Muscle layer of colon (tissue), 2 donors: ENCODE results near the gene ADCK1.
"Not testable (repeated sequence)": the region's sequence is repeated elsewhere in the genome, so short reads cannot be mapped to it uniquely, and the experiment has no call there.

Source experiments
- H3K27ac ChIP-seq: one replicate; pipeline ENCODE4 v1.7.0; 2013; ENCODE audit warnings: low read depth, mild to moderate bottlenecking, low read length, moderate library complexity
- H3K27me3 ChIP-seq, 2 donors: one replicate each; pipeline ENCODE4 v1.7.0; 2013; ENCODE audit warnings: low read length in 2 of 2, mild to moderate bottlenecking in 2 of 2; ENCODE audit not compliant: insufficient read depth in 2 of 2, control insufficient read depth in 1 of 2
- H3K36me3 ChIP-seq: one replicate; pipeline ENCODE4 v1.7.0; 2013; ENCODE audit warnings: mild to moderate bottlenecking, low read length; ENCODE audit not compliant: insufficient read depth
- H3K4me1 ChIP-seq: one replicate; pipeline ENCODE4 v1.7.0; 2013; ENCODE audit warnings: mild to moderate bottlenecking, low read length; ENCODE audit not compliant: insufficient read depth
- H3K4me3 ChIP-seq, 2 donors: one replicate each; pipeline ENCODE4 v1.7.0; 2013; ENCODE audit warnings: low read length in 2 of 2, low read depth in 1 of 2, mild to moderate bottlenecking in 1 of 2, moderate library complexity in 1 of 2
- H3K9ac ChIP-seq: one replicate; pipeline ENCODE4 v1.7.0; 2013; ENCODE audit warnings: low read length
- H3K9me3 ChIP-seq: one replicate; pipeline ENCODE4 v1.7.0; 2013; ENCODE audit warnings: mild to moderate bottlenecking, low read length
- donor health status: abdominal sarcoma.
- donor health status: Adenocarcinoma of cecum.

Gene ADCK1

DNA sequence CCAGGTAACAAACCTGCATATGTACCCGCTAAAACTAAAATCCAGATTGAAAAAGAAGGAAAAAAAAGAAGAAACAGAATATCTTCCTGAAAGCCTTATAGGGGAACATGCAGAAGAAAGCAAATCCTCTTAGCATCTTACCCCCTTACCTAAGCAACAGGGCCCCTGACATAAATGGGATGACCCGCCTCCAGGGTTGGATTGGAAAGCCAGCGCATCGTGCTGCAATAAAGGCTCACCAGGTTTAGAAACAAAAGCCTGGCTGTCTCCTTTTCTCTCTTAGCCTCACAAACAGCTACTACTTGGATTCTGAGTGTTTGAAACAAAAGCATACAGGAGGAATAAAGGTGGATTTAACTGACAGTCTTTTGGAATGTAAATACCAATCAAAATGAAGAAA, 13.8 kb upstream of the ADCK1 start:
- H3K9me3 ChIP-seq, result no peaks in the 10 kb centered on the region
- H3K27ac ChIP-seq, result no peak overlapping the region
- H3K9ac ChIP-seq, result no peak overlapping the region
- no peaks in the 10 kb centered on the region for H3K36me3 ChIP-seq
- no peaks in the 10 kb centered on the region for H3K27me3 ChIP-seq
- H3K4me3 ChIP-seq, result no peak overlapping the region
- no peaks in the 10 kb centered on the region for H3K4me1 ChIP-seq

DNA sequence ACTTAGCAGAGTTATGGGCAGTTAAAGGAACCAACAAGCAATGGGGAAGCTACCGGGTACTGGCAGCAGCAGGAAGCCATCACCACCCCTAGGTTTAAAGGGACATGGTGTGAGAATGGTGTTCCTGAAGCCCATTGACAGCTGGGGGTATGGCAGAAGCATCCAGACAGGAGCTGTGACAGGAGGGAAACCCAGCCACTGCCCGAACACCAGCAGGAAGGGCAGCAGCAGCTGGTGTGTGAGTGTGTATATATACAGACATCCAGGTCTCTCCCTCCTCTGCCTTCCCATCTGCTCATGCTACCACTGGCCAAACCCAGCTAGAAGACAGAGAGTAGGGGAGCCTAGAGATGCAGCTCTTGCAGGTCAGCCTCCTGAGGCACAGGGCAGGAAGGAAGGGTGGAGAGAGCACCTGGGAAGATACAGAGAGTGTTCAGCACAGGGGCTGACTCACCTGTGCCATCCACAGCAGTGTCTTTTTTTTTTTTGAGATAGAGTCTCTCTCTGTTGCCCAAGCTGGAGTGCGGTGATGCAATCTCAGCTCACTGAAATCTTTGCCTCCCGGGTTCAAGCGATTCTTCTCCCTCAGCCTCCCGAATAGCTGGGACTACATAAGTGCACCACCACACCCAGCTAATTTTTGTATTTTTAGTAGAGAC, 9.2 kb upstream of the ADCK1 start:
- Histone ChIP-seq H3K9ac (no peak overlapping the region), H3K27ac (no peak overlapping the region), H3K4me3 (no peak overlapping the region)

DNA sequence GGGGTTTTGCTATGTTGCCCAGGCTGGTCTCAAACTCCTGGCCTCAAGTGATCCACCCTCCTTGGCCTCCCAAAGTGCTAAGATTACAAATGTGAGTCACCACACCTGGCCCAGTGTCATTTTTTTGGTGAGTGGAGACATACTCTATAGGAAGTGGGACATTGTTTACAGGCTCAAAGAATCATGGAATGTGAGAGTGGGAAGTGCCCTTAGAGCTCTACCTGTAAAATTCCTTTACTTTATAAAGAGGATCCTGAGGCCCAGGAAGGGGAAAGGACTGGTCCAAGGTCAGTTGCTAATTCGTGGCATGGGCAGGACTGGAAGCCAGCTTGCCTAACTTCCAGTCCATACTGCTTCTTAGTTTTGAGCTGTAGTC, 8.7 kb upstream of the ADCK1 start:
- Histone ChIP-seq H3K9me3 (no peaks in the 10 kb centered on the region), H3K4me3 (no peak overlapping the region), H3K27me3 (no peaks in the 10 kb centered on the region)

More for the DNA sequence above, 9.2 kb upstream of the ADCK1 start:
- Histone ChIP-seq H3K9me3 (no peaks in the 10 kb centered on the region), H3K27me3 (no peaks in the 10 kb centered on the region), H3K36me3 (no peaks in the 10 kb centered on the region), H3K4me1 (no peaks in the 10 kb centered on the region)

DNA sequence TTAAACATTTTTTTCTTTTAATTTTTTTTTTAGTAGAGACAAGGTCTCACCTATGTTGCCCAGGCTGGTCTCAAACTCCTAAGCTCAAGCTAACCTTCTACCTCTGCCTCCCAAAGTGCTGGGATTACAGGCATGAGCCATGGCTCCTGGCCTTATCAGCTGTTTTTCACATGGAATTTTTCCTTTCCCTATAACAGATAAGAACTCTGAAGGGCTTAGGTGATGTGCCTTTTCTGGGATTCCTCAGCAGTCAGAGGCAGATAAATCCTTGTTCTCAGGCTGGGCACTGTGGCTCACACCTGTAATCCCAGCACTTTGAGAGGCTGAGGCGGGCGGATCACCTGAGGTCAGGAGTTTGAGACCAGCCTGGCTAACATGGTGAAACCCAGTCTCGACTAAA, 6.7 kb upstream of the ADCK1 start:
- not testable (repeated sequence) for H3K4me1 ChIP-seq

More for the DNA sequence above, 8.7 kb upstream of the ADCK1 start:
- Histone ChIP-seq H3K4me1 (no peaks in the 10 kb centered on the region), H3K27ac (no peak overlapping the region), H3K9ac (no peak overlapping the region), H3K36me3 (no peaks in the 10 kb centered on the region)

DNA sequence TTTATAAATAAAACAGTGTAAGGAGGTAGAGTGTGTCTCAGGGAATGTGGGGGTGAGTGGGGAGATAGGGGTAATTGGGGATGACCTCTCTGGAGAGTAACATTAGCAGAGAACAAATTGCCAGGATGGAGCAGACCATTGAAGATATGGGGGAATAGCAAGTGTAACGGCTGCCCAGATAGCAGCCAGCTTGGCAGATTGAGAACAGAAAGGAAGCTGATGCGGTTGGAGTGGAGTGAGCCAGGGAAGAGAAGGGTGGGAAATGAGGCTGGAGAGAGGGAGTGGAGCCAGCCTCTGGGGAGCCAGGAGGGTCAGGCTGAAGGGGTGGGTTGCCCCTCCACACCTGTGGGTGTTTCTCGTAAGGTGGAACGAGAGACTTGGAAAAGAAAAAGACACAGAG, 5.6 kb upstream of the ADCK1 start:
- Histone ChIP-seq H3K4me1 (no peaks in the 10 kb centered on the region), H3K4me3 (no peak overlapping the region), H3K9ac (no peak overlapping the region), H3K36me3 (no peaks in the 10 kb centered on the region), H3K27me3 (no peaks in the 10 kb centered on the region), H3K9me3 (no peaks in the 10 kb centered on the region), H3K27ac (no peak overlapping the region)

More for the DNA sequence above, 6.7 kb upstream of the ADCK1 start:
- H3K36me3 ChIP-seq, H3K9me3 ChIP-seq, H3K4me3 ChIP-seq, H3K9ac ChIP-seq, H3K27me3 ChIP-seq, H3K27ac ChIP-seq: not testable (repeated sequence)

DNA sequence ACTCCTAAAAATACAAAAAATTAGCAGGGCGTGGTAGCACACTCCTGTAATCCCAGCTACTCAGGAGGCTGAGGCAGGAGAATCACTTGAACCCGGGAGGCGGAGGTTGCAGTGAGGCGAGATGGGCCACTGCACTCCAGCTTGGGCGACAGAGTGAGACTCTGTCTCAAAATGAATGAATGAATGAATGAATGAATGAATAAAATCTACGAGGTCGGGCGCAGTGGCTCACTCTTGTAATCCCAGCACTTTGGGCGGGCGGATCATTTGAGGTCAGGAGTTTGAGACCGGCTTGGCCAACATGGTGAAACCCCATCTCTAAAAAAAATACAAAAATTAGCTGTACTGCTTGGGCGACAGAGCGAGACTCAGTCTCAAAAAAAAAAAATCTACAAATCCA, 453 bp upstream of the ADCK1 start:
- not testable (repeated sequence) for H3K36me3 ChIP-seq, H3K4me1 ChIP-seq, H3K9ac ChIP-seq, H3K27me3 ChIP-seq, H3K9me3 ChIP-seq
- H3K4me3 ChIP-seq, result peak overlapping the region; percentile 80 to 93
- H3K27ac ChIP-seq, result peak overlapping the region; percentile 63

DNA sequence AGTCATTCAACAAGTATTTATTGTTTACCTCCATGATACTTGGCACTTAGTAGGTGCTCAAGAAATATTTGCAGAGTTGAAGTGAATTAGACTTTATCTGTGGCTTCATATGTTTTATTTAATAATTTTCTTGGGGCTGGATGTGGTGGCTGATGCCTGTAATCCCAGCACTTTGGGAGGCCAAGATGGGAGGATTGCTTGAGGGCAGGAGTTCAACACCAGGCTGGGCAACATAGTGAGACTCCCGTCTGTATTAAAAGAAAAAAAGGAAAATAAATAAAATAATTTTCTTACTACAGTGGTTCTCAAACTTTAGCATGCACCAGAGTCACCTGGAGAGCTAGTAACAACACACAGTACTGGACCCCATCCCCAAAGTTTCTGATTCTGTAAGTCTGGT, 905 bp downstream of the ADCK1 start:
- no peak overlapping the region for H3K27ac ChIP-seq
- H3K27me3 ChIP-seq, result no peaks in the 10 kb centered on the region
- no peaks in the 10 kb centered on the region for H3K9me3 ChIP-seq
- no peaks in the 10 kb centered on the region for H3K36me3 ChIP-seq
- H3K4me3 ChIP-seq, result peak overlapping the region in 1 of 2 donors; percentile 80
- H3K9ac ChIP-seq, result peak overlapping the region; percentile 39
- no peaks in the 10 kb centered on the region for H3K4me1 ChIP-seq

DNA sequence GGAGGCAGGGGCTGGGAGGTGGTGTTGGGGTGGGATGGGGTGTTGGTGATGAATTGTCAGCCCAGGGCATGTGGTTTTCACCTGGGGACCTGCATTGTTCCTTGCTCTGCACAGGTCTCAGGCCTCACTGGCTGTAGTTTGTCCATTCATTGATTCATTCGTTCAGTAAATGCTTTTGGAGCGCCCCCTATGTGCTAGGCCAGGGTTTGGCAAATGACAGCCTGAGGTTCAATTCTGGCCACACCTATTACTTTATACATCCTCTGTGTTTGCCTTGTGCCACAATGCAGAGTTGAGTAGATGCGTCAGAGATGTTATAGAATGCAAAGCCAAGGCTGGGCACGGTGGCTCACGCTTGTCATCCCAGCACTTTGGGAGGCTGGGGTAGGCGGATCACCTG, 4.7 kb downstream of the ADCK1 start:
- Histone ChIP-seq H3K27ac (no peak overlapping the region), H3K9ac (no peak overlapping the region), H3K36me3 (no peaks in the 10 kb centered on the region), H3K27me3 (no peaks in the 10 kb centered on the region), H3K4me1 (no peaks in the 10 kb centered on the region), H3K9me3 (no peaks in the 10 kb centered on the region), H3K4me3 (no peak overlapping the region)

DNA sequence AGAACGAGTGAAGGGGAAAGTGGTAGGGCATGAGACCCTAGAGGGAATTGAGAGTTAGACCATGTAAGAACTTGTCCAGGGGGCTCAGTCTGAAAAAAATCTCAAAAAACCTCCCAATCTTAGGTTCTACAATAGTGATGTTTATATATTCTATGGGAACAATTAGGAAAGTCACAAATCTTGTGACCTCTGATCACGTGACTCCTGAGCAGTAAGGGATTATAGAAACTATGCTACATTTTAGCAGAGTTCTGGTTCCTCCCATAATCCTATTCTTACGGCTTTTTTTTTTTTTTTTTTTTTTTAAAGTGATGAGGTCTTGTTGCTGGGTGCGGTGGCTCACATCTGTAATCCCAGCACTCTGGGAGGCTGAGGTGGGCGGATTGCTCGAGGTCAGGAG, 5.8 kb downstream of the ADCK1 start:
- Histone ChIP-seq H3K27me3 (no peaks in the 10 kb centered on the region), H3K4me3 (no peak overlapping the region), H3K27ac (no peak overlapping the region), H3K9ac (no peak overlapping the region), H3K4me1 (no peaks in the 10 kb centered on the region), H3K36me3 (no peaks in the 10 kb centered on the region), H3K9me3 (no peaks in the 10 kb centered on the region)

DNA sequence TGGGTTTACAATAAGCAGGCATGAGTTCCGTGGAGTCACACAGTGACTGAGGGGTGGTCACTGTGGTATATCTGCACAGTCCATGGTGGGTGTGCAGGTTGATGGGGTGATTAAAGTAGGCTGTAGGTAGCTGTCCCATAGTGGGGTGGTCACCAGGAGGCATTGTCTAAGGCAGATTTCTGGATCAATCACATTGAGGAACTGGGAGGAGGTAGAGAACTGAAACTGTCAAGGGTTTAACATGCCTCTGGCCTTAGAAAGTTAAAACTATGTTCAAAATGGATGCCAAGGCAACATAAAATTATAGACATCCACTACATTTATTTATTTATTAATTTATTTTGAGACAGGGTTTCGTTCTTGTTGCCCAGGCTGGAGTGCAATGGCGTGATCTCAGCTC, 8.3 kb downstream of the ADCK1 start:
- H3K27me3 ChIP-seq, result no peaks in the 10 kb centered on the region
- no peaks in the 10 kb centered on the region for H3K36me3 ChIP-seq
- no peak overlapping the region for H3K9ac ChIP-seq
- H3K4me1 ChIP-seq, result no peaks in the 10 kb centered on the region
- H3K27ac ChIP-seq, result no peak overlapping the region
- H3K4me3 ChIP-seq, result no peak overlapping the region
- no peaks in the 10 kb centered on the region for H3K9me3 ChIP-seq

DNA sequence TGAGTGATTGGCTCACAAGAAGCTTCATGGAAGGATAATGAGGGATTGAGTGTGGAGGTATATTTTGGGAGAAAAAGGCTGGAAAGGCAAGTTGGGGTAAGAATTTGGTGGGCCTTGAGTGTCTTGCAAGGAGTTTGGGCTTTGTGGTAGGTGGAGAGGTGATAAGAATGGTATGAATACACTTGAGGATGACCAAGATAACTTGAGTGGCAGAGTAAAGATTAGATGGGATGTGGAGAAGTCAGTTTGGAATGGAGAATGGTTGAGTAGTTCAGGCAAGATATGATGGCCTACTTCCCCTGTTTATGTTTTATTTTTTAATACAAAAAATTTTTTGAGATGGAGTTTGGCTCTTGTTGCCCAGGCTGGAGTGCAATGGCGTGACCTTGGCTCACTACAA, 9.1 kb downstream of the ADCK1 start:
- Histone ChIP-seq H3K4me1 (no peaks in the 10 kb centered on the region), H3K9me3 (no peaks in the 10 kb centered on the region), H3K9ac (no peak overlapping the region), H3K27ac (no peak overlapping the region), H3K4me3 (no peak overlapping the region), H3K27me3 (no peaks in the 10 kb centered on the region), H3K36me3 (no peaks in the 10 kb centered on the region)

DNA sequence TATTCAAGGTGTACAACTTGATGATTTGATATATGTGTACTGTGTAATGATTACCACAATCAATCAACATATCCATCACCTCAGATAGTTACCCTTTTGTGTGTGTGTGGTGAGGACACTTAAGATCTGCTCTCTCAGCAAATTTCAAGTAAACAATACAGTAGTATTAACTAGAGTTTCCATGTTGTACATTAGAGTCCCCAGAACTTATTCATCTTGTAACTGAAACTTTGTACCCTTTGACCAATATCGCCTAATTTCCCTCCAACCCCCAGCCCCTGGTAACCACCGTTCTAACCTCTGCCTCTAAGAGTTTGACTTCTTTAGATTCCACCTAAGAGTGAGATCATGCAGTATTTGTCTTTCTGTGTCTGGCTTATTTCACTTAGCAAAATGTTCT, 12.1 kb downstream of the ADCK1 start:
- H3K27me3 ChIP-seq, result no peaks in the 10 kb centered on the region
- no peak overlapping the region for H3K9ac ChIP-seq
- no peaks in the 10 kb centered on the region for H3K9me3 ChIP-seq
- no peaks in the 10 kb centered on the region for H3K36me3 ChIP-seq
- no peak overlapping the region for H3K27ac ChIP-seq
- H3K4me3 ChIP-seq, result no peak overlapping the region
- no peaks in the 10 kb centered on the region for H3K4me1 ChIP-seq
